ENCODE measurements around the gene EIF2S2.

Gene EIF2S2

DNA sequence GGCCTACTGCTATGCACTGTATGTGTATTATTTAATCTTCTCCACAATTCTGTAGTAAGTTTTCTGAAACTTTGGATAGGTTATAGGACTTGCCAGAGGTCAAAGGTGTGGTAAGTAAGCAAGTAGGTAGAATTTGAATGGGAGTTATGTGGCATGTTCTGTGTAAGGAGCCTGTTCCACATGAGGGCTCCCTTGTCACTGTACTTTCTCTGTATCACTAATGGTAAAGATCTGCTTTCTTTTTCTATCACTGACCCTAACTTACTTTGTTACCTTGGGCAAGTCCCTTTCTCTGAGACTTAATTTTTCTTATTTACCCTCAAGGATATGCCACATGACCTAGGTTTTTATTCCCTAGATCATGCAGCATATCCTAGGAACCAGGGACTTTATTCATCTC, 50.3 kb downstream of the EIF2S2 start:
- no peak for DNase-seq

DNA sequence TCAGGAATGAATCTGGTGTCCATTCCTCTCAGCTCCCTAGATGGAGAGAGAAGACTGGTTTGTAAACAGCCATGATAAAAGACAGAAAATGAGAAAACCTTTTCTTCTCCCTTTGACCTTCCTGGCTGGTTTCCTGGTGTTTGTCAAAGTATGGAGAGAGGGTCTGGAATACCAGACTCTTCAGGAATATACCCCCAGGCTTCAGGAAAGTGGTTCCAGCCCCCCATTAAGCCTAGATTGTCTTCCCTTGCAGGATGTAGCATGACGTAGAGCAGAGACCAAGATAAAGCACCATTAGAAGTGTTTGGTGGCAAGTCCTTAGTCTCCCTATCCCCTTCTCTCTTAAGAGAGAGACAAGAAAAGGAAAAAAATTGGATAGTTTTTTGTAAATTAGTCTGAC, 51.1 kb downstream of the EIF2S2 start:
- no peak for DNase-seq

GRCh38 chr20:34058831-34059230, 53.2 kb downstream of the EIF2S2 start:
- peak in 1 of 2 donors; percentile 54 for DNase-seq

- no peak for DNase-seq
These were observed 56.8 kb downstream of the EIF2S2 start for GRCh38 chr20:34055290-34055689.

- no peak for DNase-seq
These were observed 59.6 kb downstream of the EIF2S2 start for GRCh38 chr20:34052414-34052813.

DNA sequence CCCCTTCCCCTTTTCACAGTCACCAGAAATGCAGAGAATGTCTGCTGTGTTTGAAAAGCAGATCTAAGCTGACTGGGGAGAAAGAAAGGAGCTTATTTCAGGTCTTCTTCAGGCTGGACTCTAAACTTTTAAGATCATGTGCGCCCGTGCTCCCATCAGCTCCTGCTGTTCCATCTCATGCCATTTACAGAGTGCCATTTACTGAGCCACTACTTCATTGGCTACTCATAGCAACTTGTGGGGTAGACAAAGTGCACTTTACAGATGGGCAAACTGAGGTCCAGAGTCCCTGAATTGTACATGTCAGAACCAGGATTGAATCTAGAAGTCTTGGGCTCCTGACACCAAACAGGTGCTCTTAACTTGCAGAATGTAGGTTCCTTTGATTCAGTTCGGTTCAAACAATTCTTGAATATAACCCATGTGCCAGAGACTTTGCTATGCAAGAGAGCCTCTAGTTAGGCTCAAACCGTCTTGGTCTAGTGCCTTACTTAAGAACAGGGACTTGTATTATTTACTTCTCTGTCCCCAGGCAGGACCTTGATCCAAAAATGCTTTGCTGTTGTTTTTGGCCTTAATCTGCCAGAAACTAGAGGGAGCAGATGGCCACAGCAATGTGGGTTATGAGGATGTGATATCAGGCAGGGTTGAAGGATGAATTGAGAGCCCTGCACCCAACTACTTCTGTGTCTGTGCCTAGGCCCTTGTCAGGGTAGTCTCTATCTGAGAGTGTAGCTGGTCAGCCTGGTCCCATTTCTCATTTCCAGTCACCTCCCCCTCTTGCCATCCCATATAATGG, 61.9 kb downstream of the EIF2S2 start:
- DNase-seq: no peak

DNA sequence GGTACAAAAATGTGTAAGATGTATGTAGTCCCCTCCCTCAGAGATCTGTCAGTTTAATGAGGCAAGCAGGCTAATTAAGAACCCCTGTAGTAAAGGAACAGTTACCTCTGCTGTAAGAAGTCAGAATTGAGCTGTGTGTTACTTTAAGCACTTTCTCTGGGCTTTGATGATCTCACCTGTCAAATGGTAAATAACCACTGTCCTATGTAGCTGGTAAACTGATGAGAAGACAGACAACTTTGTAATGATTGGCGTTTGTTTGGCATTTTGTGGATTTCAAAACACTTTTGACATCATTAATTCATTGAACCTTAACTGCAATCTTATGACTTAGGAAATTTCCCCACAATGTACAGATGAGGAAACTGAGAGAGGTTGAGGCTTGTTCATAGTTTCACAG, 62.7 kb downstream of the EIF2S2 start:
- DNase-seq: no peak

DNA sequence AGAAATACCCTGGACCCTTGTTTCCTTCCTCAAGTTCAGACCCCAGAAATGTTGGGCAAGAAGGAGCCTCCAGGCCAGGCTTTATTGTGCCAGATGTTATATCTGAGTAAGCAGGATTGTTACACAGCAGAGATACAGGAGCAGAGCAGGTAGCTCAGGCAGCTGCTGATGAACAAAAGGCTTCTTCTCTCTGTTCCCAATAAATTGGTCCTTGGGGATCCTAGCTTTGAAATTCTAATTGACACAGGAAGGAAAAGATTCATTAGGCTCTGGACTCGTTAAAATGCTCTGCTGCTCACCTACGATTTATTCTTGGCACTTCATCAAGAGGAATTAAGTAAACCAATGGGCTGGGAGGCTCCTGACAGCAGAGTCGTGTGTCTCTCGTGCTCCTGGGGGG, 64.1 kb downstream of the EIF2S2 start:
- DNase-seq: no peak

GRCh38 chr20:34047010-34047687, 64.9 kb downstream of the EIF2S2 start:
- no peak for DNase-seq

GRCh38 chr20:34045930-34046725, 65.9 kb downstream of the EIF2S2 start:
- no peak for DNase-seq

DNA sequence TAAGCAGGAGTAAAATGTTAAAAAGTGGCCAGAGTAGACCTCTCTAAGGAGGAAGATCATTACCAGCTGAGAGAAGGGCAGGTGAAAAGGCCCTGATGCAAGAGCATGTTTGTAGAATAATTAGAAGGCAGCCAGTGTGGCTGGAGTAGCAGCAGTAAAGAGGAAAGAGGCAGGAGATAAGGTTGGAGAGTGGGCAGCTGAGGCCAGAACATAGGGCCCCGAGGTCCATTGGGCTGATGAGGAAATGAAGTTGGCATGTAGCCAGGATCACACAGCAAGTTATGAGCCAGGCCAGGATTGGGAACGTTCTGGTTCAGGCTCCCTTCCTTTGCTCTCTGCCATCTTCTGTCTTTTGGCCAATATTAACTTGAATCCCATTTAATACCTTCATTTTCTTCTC, 66.7 kb downstream of the EIF2S2 start:
- no peak for DNase-seq

DNA sequence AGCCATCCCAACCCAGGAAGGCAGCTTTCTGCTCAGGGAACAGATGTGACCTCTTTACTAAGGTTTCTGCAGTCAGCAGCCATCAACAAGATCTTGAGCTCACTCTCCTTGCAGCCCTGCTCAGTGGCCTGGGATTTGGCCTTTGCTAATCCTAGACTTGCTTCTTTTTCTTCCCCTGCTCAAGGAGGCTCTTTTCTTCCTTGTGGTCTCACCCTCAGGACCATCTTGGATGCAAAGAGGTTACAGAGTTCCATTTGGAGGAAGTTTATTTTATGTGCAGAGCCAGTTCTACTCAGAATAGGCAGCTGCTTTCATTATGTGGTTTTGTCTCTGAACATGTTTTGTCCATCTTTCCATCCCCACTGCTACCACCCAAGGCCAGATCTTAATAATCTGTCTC, 69.0 kb downstream of the EIF2S2 start:
- DNase-seq: no peak

DNA sequence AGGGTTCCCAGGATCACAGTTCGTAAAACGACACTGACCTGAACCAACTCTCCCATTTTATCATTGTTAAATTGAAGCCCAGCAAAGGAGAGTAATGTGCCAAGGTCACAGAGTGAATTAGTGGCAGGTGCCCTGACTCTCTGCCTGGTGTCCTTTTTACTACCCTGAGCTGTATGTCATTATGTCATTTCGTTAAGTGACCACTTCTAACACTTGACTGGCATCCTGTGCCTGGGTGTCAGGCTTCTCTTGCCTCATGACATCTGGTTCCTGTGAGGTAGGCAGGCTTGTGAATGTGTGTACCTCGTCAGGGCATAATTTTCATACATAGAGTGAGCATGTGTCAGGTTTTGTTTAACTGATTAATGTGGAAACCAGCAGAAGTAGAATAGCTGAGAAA, 69.8 kb downstream of the EIF2S2 start:
- DNase-seq: no peak

- no peak for DNase-seq
These were observed 70.8 kb downstream of the EIF2S2 start for GRCh38 chr20:34041226-34041625.

DNA sequence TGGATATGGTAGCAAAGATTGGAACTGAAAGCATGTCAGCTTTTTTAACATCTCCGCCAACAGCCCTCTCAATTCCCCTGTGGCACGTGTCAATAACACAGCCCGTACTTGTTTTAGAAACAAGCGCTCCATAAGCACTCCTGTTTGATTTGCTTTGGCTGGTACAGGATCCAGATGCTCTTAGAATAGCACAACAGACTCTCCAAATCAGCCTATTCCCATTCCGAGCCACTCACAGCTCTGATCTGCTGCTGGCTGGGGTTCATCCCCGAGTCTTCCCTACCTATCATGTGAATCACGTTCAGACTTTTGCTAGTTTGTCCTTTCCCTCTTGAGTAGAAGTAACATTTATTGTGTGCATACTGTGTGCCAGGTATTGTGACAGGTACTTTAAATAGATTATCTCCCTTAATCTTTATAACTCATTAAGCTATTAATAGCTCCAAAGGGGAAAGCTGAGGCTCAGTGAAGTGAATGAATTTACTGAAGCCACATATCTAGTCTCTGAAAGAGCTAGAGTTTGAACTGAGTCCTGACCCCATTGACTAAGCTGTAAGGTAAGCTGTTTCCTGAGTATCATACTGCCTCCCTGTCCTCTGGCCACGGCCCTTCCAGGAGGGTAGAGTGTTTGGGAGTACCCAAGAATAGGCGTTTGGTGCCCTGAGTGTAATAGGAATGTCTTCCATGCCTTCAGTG, 71.6 kb downstream of the EIF2S2 start:
- no peak for DNase-seq

All from bone marrow (tissue), 2 donors.